HG03354 (cell line): ENCODE data around the gene CIB1.
"Not testable (repeated sequence)": the region's sequence is repeated elsewhere in the genome, so short reads cannot be mapped to it uniquely, and the experiment has no call there.

Source experiments
- ATAC-seq: cut with Tn5 transposase; IDR thresholded peaks from one replicate; pipeline ENCODE4 v1.9.1; 2021; ENCODE audit warnings: mild to moderate bottlenecking; ENCODE audit not compliant: unreplicated experiment, poor library complexity, severe bottlenecking

CIB1 gene

DNA sequence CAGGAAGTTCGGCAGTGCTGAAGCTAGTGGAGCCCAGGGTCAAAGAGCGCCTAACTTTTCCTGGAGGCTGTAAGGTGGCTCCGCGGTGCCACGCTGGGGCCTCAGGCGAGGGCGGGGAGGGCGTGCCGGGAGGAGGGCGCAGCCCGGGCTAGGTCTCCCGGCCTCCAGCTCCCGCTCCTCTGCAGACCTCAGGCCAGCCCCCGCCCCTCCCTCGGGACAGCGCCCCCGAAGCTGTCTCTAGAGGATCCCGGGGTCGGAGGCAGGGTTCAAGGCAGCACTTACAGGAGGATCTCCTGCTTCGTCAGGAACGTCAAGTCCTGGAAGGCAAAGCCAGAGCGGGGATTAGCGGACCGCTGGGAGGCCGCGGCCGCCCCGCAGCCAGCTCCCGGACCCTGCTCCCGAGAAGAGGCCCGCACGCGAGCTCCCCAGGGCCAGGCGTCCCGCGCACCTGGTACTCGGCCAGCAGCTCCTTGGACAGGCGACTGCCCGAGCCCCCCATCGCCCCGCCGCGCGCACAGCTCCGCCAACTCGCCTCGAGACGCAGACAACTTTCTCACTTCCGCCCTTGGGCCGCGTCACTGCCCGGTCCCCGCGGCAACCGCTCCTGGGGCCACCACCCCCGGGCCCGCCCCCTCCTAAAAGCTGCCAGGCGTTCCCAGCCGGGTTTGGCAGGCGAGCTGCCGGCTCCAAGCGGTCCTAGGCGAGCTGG is at the start of gene CIB1:
CIB1 (minus strand) TSS at position 555 of the 709 bp plus-strand sequence; CDS start at position 499, 56 bp downstream.
- peak; percentile 91 for ATAC-seq

DNA sequence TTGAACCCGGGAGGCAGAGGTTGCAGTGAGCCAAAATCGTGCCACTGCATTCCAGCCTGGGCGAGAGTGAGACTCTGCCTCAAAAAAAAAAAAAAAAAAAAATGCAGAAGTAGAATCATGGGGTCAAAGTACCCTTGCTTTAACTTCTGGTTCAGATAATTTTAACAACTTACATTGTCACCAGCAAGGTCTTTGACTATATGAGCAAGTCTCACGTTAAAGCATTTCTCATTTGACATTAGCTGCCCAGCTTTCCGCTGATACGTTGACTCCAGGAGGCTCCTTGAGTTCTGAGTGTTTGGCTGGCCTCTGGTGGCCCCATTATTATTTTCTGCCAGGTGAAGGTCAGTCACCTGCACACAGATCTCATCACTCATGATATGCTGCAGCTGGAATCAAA is 47.9 kb upstream of the CIB1 start:
- not testable (repeated sequence) for ATAC-seq

DNA sequence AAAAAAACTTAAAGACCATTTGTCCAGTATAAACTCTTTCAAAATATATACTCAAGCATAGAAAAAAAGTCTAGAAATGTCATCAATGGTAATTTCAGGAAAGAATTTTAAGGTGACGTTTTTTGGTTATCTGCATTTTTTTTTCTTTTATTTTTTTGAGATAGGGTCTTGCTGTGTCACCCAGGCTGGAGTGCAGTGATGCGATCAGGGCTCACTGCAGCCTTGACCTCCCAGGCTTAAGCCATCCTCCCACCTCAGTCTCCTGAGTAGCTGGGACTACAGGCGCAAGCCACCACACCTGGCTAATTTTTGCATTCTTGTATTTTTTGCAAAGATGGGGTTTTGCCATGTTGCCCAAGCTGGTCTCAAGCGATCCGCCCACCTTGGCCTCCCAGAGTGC is 47.0 kb upstream of the CIB1 start:
- not testable (repeated sequence) for ATAC-seq

DNA sequence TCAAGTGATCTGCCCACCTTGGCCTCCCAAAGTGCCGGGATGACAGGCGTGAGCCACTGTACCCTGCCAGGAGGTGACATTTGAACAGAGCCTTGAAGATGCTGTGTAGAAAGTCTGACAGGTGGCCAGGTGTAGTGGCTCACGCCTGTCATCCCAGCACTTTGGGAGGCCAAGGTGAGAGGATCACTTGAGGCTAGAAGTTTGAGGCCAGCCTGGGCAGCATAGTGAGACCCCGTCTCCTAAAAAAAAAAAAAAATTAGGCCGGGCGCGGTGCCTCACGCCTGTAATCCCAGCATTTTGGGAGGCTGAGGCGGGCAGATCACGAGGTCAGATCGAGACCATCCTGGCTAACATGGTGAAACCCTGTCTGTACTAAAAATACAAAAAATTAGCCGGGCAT is 44.7 kb upstream of the CIB1 start:
- not testable (repeated sequence) for ATAC-seq

DNA sequence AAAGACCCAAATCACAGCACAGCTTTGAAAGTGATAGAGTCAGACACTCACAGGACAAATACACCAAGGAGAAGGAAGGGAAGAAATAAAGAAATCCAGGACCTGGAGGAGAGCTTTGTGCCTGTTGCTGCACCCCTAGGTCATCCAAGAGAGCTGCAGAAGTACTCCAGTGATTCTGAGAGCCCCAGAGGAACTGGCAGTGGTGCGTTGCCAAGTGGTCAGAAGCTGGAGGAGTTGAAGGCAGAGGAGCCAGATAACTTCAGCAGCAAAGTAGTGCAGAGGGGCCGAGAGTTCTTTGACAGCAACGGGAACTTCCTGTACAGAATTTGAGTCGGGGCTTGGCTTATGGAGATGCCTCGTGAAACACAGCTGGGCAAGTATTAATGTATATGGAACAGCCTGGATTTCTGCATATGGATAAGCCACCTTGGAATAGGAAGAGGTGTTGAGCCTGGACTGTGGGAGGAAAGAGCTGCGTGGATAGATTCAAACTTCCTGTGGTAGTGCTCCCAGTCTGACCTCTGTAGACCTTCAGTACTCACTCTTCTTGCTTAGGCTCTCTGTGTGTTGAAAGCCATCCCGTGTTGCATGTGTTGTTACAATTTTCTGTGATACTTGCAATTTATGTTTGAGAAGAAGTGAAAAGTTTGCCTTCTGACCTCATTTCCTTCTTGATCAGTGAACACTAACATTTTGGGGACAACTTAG is 37.9 kb upstream of the CIB1 start:
- no peak for ATAC-seq

DNA sequence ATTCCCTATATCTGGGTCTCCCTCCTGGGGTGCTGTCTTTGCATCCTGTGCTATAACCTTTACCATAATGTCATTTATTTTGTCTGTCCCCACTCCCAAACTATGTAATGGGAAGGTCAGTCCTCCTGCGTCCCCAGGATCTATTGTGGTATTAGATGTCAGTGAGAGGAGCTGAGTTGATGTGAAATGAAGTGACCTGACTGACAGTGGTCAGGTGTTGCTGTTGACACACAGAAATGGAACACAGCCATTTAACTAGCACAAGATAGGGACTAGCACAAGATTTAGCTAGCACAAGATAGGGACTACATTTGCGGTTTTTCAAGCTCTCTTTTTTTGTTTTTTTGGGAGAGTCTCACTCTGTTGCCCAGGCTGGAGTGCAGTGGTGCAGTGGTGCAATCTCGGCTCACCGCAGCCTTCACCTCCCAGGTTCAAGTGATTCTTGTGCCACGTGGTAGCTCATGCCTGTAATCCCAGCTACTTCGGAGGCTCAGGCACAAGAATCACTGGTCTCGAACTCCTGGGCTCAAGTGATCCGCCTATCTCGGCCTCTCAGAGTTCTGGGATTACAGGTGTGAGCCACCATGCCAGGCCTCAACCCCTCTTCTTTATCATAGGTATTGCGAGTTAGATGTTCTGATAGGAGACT is 36.9 kb upstream of the CIB1 start:
- ATAC-seq: no peak

DNA sequence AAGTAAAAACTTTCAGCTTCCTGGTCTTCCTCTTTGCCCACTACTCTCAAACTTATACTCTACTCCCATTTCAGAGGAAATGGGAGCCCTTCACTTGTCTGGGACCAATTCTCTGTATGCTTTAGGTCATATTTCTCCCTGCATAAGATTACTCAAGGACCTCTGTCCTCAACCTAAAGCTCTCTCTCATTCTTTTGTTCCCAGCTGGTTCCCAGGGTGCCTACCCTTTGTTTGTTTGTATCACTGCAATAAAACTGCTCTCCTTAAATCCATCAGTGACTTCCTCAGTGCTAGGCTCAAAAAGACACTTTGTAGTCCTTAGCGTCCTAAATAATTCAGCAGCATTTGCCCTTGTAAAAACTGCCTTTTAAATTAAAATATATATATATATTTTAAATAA is 34.7 kb upstream of the CIB1 start:
- ATAC-seq: no peak

DNA sequence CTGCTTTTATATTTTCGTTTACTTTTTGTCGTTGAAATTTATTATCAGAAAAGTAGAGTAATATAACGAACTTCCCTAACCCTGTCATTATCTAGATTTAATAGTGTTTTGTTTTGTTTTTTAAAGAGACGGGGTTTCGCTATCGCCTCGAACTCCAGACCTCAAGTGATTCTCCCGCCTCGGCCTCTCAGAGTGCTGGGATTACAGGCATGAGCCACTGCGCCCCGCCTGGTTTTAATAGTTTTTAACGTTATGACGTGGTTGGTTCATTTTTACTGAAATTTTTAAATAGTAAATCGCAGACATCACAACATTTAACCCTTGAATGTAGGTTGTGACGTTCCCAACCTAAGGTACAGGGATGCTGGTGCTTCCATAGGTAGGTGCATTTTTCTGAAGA is 32.7 kb upstream of the CIB1 start:
- no peak for ATAC-seq

DNA sequence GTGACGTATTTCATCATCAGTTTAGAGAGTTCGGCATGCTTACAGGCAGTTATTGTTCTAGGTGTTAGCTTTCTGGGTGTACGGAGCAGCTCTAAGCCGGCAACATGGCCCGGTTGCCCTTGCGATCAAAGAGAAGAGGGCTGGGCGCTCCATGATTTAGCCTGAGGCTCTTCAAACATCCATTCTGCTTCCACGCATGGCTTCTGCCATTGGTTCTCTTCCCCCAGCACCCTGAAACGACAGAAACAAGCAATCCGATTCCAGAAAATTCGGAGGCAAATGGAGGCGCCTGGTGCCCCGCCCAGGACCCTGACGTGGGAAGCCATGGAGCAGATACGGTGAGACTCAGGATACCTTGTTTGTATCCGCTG is 32.3 kb upstream of the CIB1 start:
- peak; percentile 14 for ATAC-seq

DNA sequence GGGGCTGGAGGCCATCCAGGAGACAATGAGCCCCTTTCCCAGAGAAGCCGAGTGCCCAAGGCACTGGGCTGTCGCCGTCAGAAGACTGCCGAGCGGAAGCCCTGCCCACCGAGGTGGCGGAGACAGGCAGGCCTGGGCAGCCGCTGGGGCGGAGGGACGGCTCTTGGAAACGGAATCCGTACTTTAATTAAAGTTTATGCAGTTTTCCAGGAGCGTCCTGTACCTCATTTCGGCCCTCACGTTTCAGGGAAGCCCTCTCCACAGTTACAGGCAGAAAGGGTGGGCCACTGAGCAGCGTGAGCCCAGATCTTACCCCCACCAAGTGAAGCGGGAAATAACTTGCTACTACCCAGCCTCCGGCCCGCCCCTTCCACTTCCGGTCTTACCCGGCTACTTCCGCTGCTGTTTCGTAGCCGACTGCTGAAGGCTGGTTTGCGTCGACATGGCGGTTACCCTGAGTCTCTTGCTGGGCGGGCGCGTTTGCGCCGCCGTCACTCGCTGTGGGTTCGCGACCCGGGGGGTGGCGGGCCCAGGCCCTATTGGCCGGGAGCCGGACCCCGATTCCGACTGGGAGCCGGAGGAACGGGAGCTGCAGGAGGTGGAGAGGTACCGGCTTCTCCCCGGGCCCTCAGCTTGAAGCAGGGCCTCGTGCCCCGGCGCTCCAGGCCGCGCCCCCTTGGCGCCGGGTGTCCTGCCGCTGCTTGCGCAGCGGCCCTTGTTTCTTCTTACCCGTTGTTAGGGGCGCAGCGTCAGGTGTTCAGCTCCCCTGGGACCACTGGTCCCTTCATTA is 31.7 kb upstream of the CIB1 start, which contains the start of gene NGRN:
NGRN (plus strand) TSS at position 402 of the 790 bp plus-strand sequence; CDS start at position 443, 41 bp downstream.
- peak; percentile 95 for ATAC-seq

DNA sequence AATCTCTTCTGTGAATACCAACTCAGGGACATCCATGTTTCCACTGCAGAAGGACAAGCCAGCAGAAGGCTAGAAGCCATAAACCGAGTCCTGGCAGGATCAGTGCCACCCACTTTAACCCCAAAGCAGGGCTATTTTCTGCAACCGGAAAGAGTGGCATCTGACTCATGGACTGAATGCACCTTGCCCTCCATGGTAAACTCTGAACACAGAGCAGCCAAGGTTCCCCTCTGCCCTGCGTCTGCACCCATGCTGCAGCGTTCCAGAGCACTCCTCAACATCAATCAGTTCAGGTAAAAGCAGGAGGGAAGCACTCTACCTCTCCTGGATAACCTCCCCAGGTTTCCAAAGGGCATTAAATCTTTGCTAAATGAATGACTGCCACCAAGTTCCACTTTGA is 30.9 kb upstream of the CIB1 start:
- ATAC-seq: no peak

DNA sequence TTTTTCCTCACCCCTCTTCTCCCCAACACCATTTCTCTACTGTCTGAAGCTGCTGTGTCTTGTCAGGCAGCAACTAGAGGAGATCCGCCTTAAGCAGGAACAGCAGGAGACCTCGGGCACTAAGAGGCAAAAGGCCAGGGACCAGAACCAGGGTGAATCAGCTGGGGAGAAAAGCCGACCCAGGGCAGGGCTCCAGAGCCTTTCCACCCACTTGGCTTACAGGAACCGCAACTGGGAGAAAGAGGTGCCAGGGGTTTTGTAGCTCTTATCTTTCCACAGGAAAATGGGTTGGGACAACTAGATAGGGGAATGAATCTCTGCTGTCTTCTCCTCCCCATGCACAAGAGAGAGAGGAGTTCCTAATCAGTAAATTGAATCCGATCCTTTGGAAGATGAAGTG is 28.7 kb upstream of the CIB1 start:
- ATAC-seq: no peak

DNA sequence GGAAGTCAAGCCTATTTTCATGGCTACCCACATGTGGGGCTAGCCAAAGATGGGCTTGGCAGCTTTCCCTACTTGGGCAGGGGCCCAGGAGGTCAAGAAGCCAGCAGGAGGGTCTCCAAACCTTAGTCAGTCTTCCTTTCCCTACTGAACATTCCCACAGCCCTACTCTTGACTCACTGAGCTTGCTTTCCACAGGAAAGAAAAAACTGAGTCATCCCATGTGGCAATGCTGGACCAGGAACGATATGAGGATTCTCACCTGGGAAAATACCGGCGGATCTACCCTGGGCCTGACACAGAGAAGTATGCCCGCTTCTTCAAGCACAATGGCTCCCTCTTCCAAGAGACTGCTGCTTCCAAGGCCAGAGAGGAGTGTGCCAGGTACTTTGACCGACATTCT is 28.1 kb upstream of the CIB1 start:
- ATAC-seq: no peak

DNA sequence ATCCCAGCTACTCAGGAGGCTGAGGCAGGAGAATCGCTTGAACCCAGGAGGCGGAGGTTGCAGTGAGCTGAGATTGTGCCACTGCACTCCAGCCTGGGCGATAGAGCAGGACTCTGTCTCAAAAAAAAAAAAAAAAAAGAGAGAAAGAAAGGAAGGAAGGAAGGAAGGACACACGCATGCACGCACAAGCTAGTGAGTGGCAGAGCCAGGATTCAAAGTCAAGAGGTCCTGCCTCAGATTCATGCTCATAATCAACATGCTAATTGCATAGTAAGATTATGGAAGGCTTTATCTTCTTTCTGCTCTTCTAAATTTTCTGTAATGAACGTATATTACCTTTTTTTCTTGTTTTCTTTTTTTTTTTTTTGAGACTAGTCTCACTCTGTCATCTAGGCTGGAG is 27.0 kb upstream of the CIB1 start:
- ATAC-seq: not testable (repeated sequence)

DNA sequence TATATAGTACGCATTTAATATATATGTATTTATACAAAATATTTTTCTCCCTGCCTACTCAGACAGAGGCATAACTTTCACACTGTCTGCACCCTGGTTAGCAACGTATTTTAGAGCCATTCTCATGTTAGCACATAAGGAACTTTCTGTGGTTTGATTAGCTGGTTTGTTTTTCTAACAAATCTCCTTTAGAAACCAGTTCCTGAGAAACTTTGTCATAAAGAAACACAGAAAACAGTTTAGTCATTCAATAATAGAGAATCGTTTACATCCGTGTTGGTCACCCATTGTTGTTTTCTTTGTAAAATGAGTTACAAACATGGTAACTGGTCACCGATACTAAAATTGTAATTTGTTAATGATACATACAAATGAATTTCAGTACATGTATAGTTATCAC is 25.8 kb upstream of the CIB1 start:
- peak; percentile 79 for ATAC-seq

DNA sequence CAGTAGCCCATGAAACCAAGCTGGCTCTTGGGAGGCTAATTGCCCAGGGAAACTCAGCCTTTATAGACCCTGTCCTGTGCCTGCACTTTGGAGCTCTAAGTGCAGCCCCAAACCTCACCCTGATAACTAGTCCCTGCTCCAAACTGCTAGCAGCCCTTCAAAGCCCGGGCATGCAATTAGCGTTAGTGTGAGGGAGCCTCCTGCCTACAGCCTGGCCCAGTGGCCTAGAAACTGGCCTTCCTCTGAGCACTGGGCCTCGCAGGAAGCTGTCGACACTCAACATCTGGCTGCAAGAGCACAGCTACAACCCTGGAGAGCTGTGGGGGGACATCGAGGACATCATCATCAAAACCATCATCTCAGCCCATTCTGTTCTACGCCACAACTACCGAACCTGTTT is 24.0 kb upstream of the CIB1 start:
- ATAC-seq: no peak

DNA sequence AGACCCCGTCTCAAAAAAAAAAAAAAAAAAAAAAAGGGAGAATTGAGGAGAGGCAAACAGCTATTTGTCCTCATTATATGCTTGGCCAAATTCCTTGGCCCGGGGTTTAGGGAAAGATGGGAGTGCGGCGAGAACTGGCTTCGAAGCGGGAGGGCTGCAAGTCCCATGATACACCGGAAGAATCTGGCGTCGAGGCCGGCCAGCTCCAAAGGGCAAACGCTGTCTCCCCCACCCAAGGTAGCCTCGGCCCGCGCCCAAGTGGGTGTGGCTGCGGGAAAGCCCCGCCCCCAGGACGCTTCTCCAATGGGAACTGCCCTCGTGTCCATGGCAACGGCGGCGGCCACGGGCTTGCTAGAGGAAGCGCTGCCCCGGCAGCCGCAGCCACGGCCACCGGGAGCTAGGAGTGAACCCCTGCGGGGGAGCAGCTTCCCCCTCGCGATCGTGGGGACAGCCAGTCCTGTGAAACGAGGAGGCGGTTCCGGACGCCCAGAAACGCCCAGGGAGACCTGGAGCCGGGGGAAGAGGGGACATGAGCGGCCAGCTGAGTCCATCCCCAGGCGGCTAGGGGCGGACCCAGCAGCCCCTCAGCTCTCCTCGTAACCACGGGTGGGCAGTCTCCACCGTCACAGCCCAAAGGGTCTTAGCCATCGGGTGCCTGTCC is 15.6 kb upstream of the CIB1 start, which contains the start of gene TTLL13:
TTLL13 (plus strand) TSS at position 354 of the 661 bp plus-strand sequence. CDS start 1,075 bp downstream, outside the sequence.
- ATAC-seq: peak; percentile 54

DNA sequence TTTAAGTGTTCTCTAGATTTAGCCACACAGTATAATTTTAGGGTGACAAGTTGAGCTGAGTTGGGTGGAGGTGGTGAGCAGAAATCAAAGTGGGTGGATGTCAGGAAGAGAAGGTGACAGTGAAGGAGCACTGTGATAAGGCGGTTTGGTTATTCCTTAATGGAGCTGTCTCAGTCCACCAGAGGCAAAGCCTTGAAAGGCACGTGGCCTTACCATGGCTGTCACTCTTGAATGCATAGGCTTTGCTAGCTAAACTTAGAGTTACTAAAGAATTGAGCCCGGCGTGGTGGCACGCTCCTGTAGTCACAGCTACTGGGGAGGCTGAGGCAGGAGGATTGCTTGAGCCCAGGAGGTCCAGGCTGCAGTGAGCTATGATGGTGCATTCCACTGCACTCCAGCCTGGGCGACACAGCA is 15.1 kb upstream of the CIB1 start:
- ATAC-seq: no peak

DNA sequence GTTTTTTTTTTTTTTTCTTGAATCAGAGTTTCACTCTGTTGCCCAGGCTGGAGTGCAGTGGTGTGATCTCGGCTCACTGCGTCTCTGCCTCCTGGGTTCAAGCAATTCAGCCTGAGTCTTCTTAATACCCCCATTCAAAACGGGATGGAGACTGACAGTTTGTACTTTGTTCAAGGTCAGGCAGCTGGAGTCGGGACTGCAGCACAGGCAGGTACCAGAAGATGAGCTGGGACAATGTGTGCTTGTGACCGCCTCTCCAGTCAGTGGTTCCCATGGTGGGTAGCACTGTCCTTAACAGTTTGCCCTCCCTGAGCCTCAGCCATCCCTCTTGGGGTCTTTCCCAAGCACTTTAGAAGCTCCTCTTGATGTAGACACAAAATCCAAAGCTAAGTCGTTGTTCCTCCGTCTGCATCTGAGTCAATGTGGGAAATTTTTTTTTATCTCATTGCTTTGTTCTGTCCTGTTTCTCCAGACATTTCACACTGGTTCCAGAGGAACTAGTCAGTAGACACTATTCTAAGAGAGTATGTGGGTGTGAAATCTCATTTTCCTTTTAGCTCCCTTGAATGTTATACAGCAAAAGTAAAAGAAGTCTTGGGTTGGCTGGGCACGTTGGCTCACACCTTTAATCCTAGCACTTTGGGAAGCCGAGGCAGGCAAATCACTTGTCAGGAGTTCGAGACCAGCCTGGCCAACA is 10.3 kb upstream of the CIB1 start:
- no peak for ATAC-seq
